Frontal cortex (tissue), 4 donors: Measurements from ENCODE around the gene DNMT1. TPM values are rescaled to one million over a fixed set of nuclear protein-coding genes. Genes with fewer than 3 reads are reported as not detected.
A peak's percentile ranks its signal among the peaks of the same experiment; 100 is the strongest.
"Not testable (repeated sequence)": the region's sequence is repeated elsewhere in the genome, so short reads cannot be mapped to it uniquely, and the experiment has no call there.

Experiments
- DNase-seq, 2 donors: peaks; one replicate each; pipeline ENCODE4 v3.0.0; 2012; ENCODE audit warnings: low spot score in 2 of 2
- FAIRE-seq: peaks from 2 replicates; lab custom pipeline; 2012; peaks lifted over from hg19 to GRCh38; lab: Jason Lieb, UNC
- total RNA-seq: library from RNA; depleted of rRNA; stranded (reverse); fragments of >200 nt; gene quantifications from one replicate; pipeline ENCODE4 v1.2.3, GENCODE V29; 2014
- donor health status: control.
- donor health status: control.
- donor health status: control.

The DNMT1 gene
- total RNA-seq, 1 donor from 2014 or later: 28.9 TPM

DNA sequence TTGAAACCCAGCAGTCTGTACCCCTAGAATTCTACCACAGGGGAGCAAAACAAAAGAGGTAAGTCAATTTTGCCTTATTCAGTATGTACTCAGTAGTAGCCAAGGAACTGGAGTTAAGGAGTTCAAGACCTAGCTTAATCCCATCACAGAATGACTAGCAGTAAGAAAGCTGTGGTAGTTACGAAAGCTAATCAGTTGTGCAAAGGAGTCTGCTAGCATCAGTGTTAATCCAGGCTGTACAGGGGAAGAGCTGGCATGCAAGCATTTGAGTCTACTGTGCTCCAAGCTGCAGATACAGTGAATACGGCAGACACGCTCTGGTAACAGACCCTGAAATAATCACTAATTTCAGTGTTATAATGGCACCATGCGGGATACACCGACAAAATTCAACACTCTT is 4.7 kb downstream of the DNMT1 start:
- no peak for FAIRE-seq

DNA sequence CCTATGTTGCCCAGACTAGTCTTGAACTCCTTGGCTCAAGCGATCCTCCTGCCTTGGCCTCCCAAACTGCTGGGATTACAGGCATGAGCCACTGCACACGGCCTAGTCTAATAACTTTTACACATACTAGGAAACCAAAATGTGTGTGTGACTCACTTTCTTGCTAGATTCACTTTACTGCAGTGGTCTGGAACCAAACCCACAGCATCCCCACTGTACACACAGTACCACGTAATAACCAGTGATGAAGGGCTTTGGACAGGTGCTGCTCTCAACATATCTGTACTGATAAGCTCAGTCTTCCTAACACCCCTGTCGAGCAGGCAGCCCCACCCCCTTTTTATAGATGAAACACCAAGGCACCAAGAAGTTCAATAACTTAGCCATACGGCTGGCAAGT is 5.1 kb downstream of the DNMT1 start:
- FAIRE-seq (no peak), DNase-seq (no peak)

More for the DNA sequence above, 4.7 kb downstream of the DNMT1 start:
- no peak for DNase-seq

DNA sequence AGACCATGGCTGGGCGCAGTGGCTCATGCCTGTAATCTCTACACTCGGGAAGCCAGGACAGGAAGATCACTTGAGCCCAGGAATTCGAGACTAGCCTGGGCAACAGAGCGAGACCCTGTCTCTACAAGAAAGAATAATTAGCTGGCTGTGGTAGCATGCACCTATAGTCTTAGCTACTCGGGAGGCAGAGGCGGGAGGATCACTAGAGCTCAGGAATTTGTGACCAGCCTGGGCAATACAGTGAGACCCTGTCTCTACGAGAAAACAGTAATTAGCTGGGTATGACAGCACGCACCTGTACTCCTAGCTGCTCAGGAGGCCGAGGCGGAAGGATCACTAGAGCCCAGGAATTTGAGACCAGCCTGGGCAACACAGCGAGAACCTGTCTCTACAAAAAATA is 7.4 kb downstream of the DNMT1 start:
- FAIRE-seq (no peak), DNase-seq (no peak)

DNA sequence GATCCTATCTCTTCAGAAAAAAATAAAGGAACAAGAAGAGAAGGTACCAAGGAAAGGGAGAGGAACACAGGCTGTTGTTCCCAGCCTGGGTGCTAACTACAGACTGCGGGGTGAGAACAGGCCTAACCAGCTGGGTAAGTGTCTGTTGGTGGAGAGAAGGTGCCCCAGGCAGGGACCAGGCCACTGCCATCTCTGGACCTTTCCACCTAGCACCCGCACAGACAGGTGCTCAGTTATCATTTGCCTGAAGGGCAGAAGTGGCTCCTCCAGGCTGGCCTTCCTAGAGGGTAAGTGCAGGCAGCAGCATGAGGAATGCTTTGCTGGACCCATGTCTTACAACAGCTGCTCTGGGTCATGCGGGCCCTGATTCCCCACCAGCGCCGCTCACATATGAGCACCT is 10.1 kb downstream of the DNMT1 start:
- DNase-seq (no peak), FAIRE-seq (no peak)

DNA sequence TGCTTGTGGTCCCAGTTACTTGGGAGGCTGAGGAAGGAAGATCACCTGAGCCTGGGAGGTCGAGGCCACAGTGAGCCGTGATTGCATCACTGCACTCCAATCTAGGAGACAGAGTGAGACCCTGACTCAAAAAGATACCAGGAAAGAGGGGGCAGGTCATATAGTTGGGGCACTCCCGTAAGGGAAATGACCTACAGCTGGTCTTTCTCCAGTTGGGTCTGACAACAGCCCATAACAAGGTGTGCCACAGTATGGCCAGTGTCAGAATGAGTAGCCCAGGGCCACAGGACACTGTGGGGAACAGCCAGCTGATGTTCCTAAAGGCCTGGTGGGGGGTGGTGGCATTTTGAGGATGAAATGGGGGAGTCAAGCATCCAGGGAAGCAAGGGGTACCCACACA is 10.8 kb downstream of the DNMT1 start:
- no peak for DNase-seq
- FAIRE-seq: no peak

DNA sequence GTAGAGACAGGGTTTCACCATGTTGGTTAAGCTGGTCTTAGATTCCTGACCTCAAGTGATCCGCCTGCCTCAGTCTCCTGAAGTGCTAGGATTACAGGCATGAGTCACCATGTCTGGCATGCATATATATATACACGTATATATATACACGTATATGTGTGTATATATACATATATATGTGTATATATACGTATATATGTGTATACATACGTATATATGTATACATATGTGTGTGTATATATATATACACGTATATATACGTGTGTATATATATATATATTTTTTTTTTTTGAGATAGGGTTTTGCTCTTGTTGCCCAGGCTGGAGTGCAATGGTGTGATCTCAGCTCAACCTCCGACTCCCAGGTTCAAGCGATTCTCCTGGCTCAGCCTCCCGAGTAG is 11.9 kb downstream of the DNMT1 start:
- no peak for DNase-seq
- FAIRE-seq: no peak

DNA sequence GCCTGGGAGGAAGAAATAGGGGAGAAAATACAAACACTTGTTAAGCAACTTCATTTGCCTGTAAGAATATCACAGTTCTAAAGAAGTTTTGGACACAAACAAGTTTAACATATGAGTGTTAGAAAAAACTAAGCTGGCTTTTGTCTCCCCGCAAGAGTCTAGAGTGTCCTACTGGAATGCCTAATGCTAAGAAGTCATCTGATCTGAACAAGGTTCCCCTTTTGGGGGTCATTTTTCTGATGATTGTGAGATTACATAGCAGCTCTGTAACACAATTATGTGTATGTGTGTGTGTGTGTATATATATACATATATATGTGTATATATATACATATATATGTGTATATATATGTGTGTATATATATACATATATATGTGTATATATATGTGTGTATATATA is 12.7 kb downstream of the DNMT1 start:
- DNase-seq (no peak), FAIRE-seq (peak; percentile 19)

DNA sequence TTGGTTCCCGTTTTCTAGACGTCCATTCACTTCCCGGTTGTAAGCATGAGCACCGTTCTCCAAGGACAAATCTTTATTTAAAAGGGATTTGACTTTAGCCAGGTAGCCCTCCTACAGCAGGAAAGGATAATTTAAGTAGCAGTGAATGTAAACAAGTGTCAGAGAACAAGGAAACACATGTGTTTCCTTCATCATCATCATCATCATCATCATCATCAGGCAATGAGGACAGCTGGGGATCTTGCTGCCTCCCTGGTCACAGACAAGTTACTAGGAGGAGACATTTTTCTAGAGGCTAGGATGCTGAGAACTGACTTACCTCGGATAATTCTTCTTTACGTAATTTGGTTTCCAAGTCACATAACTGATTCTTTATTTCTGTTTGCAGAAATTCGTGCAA is 14.3 kb downstream of the DNMT1 start:
- FAIRE-seq: no peak
- no peak for DNase-seq

DNA sequence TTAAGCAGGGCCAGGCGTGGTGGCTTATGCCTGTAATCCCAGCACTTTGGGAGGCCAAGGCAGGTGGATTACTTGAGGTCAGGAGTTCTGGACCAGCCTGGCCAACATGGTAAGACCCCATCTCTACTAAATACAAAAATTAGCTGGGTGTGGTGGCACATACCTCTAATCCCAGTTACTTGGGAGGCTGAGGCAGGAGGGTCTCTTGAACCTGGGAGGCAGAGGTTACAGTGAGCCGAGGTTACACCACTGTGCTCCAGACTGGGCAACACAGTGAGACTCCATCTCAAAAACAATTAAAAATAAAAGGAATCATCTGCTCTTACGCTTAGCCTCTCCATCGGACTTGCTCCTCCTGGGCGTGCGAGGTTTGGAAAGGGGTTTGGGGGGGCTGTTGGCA is 14.7 kb downstream of the DNMT1 start:
- FAIRE-seq, DNase-seq: not testable (repeated sequence)

DNA sequence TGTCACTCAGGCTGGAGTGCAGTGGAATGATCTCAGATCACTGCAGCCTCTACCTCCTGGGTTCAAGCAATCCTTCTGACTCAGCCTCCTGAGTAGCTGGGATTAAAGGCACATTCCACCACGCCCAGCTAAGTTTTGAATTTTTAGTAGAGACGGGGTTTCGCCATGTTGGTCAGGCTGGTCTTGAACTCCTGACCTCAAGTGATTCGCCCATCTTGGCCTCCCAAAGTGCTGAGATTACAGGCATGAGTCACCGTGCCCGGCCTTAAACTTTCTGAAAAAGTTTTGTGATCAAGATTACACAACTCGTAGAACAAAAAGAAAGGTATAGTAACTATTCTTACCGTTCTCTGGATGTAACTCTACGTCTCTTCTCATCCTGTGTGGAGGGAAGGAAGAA is 21.2 kb downstream of the DNMT1 start:
- DNase-seq (no peak), FAIRE-seq (no peak)

DNA sequence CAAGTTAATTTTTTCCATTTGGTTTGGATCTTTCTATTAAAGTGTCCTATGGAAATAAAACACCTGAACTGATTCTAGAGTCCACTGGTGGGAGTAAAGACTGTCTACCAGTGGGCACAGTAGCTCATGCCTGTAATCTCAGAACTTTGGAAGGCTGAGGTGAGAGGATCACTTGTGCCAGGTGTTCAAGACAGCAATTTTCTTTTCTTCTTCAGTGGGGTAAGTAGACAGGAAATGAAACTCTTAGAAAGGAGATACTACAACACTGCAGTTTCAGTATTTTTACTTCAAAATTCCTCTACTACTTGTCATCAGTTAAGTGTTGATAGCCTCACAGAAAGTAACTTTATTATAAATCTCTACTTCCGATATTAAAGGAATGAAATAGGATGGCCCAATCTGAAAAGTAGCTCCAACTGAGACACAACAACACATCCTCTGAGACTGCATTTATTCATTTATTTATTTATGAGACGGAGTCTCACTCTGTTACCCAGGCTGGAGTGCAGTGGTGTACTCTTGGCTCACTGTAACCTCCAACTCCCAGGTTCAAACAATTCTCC is 26.3 kb downstream of the DNMT1 start:
- FAIRE-seq: no peak
- DNase-seq: no peak

DNA sequence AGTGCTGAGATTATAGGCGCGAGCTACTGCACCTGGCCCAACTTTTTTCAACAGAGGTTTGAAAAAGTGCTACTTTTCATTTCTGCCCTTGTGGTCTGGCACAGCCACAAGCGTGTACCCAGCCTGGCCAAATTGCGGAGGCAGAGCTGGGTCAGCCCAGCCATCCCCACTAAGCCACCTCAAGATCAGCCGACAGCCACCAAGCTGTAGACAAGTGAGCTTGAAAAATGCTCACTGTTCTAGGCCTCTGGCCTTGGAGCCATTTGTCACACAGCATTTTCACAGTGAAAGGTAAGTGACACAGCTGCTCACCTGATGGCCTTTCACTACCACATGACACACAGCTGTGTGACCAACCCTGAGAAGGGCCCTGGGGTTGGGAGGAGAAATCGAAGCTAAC is 27.3 kb downstream of the DNMT1 start:
- DNase-seq (no peak), FAIRE-seq (no peak)

DNA sequence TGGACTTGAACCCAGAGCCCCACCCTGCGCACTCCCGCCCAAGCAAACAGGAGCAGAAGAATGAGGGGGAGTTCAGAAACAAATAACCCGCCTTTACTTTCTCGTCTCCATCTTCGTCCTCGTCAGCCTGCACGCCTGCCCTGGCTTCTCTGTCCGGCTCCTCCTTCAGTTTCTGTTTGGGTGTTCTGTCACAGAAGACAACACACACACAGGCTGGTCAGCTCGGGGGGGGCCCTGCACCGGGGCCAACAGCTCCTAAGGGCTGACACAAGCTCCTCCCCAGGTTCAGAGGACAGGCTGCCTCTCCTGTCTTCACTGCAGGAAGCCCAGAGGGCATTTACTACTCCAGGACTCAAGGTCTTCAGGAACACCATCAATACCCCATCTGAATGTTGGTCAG is 28.3 kb downstream of the DNMT1 start:
- not testable (repeated sequence) for DNase-seq, FAIRE-seq

DNA sequence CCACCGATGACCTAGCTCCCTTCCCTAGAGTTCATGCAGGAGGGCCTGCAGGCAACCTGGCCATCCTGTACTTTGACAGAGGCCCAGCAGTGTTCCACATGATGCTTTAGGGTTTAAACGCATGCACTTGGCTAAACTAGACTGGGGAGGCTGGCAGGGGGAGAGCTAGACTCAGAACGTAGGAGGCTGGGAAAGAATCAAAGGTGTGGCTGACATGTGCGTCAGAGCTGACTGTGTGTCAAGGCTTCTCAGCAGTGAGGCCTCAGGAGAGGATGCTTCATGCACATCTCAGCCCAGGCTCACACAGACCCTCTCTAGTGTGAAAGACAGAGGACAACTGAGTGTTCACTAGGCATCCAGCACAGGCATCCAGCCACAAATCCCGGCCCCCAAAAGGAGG is 28.7 kb downstream of the DNMT1 start:
- no peak for FAIRE-seq
- no peak for DNase-seq

DNA sequence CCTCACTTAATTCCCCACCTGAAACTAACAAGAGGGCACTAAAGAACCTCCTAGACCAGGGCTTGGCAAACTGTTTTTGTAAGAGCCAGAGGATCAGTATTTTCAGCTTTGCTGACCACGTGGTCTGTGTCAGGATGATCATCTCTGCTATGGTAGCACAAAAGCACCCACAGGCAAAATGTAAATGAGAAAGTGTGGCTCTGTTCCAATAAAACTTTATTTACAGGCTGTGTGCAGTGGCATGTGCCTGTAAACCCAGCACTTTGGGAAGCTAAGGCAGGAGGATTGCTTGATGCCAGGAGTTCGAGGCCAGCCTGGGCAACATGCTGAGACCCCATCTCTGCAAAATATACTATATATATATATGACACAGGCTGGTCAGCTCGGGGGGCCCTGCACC is 31.2 kb downstream of the DNMT1 start:
- FAIRE-seq (no peak), DNase-seq (no peak)

DNA sequence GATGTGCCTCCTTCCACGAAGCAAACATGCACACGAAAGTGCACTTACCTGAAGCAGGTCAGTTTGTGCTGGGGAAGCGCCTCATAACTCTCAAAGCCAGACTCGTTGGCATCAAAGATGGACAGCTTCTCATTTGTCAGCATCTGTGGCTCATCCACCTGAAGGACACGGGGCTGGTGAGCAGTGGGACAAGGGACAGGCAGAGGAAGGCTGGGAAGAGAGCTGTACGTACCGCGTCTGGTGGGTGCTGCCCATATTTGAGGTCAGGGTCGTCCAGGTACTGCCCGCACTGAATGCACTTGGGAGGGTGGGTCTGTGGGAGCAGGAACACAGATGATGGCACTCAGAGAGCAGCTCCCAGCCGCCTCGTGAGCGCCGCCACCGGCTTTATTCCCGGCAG is 35.1 kb downstream of the DNMT1 start:
- DNase-seq: no peak
- no peak for FAIRE-seq

DNA sequence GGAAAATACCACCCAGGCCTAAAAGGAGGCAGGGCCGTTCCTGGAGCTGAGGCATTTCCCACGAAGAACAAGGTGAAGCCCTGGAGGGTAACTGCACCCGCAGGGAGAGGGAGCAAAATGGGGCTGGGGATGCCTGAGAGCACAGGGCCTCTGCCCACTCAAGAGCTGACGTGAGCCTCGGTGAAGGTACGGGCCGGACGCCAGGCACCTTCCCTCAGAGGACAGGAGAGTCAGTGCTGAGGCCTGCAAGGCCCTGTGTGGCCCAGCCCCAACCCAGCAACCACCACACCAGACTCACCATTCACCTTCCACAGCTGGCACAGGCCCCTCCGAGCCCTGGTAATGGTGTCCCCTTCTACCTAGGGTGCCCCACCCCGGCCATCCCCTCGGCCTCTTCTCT is 36.3 kb downstream of the DNMT1 start:
- FAIRE-seq: no peak
- DNase-seq: no peak

DNA sequence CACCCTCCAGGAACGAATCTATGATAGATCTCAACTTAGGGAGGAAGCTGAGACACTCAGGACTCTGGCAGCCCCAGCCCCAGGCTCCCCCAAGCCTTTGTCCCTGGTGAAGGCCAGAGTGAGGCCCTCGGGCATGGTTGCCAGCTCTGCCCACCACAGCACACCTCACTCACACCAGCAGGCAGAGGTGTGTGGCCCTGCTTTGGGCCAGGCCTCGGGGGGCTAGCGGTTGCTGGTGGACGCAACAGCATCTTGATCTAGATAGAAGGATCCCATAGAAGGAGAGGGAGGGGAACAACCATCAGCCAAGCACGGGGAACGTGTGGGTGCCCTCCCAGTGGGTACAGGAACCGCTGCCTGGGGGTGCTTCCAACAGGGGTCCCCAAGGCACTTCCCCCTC is 36.7 kb downstream of the DNMT1 start:
- FAIRE-seq: no peak

DNA sequence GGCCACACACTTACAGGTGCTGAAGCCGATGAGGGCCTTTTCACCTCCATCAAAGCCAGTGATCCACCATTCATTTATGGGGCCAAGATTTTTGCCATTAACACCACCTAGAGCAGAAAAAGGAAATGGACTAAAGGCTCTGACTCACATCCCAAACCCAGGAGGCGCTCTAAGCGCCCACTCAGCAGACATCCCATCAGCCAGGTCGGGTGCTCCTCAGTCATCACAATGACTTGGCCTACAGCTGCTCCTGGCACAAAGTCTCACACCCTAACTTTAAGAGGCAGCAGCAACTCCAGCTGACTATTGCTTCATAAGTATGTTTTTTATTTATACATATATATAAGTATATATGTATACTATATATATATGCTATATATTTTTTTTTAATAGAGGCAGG is 38.9 kb downstream of the DNMT1 start:
- DNase-seq (no peak), FAIRE-seq (no peak)

More for the DNA sequence above, 36.7 kb downstream of the DNMT1 start:
- no peak for DNase-seq

DNA sequence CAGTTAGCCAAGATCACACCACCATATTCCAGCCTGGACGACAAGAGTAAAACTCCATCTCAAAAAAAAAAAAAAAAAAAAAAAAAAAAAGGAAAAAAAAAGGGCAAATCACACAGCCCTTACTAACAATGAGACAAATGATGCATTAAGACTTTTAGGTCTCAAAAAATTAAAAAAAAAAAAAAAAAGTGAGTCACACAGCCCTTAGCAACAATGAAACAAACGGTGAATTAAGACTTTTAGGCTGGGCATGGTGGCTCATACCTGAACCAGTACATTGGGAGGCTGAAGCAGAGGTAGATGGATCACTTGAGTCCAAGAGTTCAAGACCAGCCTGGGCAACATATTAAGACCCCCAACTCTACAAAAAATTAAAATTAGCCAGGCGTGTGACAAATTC is 42.7 kb downstream of the DNMT1 start:
- FAIRE-seq (no peak), DNase-seq (no peak)

DNA sequence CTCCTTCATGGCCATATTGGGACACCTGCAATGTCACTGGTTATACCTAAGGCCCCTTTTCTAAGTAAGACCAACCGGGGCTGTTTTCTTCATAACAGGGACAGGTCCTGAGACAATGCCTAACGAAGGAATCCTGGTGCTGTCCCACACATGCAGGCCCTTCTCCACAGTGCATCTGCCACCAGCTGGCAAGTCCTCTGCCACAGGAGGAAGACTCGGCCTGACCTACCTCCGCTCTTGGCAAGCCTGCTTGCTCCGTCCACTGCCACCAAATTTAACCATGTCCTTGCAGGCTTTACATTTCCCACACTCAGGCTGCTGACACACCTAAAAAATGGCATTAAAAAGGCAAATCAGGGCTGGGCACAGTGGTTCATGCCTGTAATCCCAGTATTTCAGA is 43.2 kb downstream of the DNMT1 start:
- DNase-seq (no peak), FAIRE-seq (no peak)

DNA sequence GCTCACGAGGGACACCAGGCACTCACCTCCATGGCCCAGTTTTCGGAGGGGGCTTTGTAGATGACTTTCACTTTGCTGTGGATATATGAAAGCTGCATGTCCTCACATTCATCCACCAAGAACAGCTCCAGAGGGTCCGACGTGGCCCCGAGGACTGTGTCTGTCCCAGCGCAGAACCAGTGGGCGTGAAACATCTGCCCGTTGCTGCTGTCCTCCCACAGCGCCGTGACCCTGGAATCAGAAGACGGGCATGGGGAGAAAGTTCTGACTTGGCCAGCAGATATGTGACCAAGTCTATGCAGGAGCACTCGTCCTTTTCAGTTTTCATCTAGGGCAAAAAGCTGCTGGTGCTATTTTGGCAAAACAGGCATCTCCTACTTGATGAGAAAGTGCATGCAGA is 45.3 kb downstream of the DNMT1 start:
- no peak for FAIRE-seq
- no peak for DNase-seq

DNA sequence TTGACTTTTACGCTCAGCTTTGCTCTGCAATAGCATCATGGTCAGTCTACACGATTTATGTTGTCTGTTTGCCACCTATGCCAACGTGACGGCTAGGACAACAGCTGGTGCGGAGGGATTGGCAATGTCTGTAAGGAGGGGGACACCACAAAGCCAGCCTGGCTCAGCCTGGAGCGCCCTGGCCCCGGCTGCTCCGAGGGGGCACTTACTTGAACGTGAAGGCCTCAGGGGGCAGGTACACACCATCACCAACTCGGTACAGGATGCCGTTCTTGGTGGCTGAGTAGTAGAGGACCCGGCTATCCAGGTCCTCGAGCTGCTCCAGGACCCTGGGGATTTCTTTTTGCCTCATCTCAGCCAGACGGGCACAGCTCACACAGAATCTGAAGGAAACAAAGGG is 48.6 kb downstream of the DNMT1 start:
- no peak for FAIRE-seq

More for the DNA sequence above, 48.6 kb downstream of the DNMT1 start:
- no peak for DNase-seq
